HG03457 (cell line): Measurements from ENCODE around the gene MOB3A.
A peak's percentile ranks its signal among the peaks of the same experiment; 100 is the strongest.

Experiments
- ATAC-seq: cut with Tn5 transposase; IDR thresholded peaks from one replicate; pipeline ENCODE4 v1.9.1; 2021; ENCODE audit warnings: moderate number of reproducible peaks; ENCODE audit not compliant: unreplicated experiment

MOB3A gene

GRCh38 chr19:2060884-2061494, 35.1 kb downstream of the MOB3A start:
- peak; percentile 19 for ATAC-seq

- no peak for ATAC-seq
These were observed 36.5 kb downstream of the MOB3A start for GRCh38 chr19:2059422-2060201.

GRCh38 chr19:2058570-2059421, 37.3 kb downstream of the MOB3A start:
- no peak for ATAC-seq

- no peak for ATAC-seq
These were observed 38.3 kb downstream of the MOB3A start for GRCh38 chr19:2057484-2058469.

- ATAC-seq = no peak
These were observed 39.3 kb downstream of the MOB3A start for GRCh38 chr19:2056837-2057192.

GRCh38 chr19:2055931-2056836, 39.9 kb downstream of the MOB3A start:
- ATAC-seq = no peak

- ATAC-seq = no peak
These were observed 41.4 kb downstream of the MOB3A start for GRCh38 chr19:2054763-2055162.

- no peak for ATAC-seq
These were observed 42.3 kb downstream of the MOB3A start for GRCh38 chr19:2053601-2054389.

- no peak for ATAC-seq
These were observed 44.1 kb downstream of the MOB3A start for GRCh38 chr19:2051773-2052704.

GRCh38 chr19:2050991-2051772, 44.9 kb downstream of the MOB3A start, which contains the start of gene MKNK2:
TSS of gene MKNK2 (minus strand) at chr19:2051244. CDS start at chr19:2050851, 393 bp downstream.
- peak; percentile 27 for ATAC-seq

GRCh38 chr19:2050349-2050990, 45.7 kb downstream of the MOB3A start:
- no peak for ATAC-seq

GRCh38 chr19:2049741-2050348, 46.3 kb downstream of the MOB3A start:
- ATAC-seq = no peak

GRCh38 chr19:2048959-2049740, 47.0 kb downstream of the MOB3A start:
- no peak for ATAC-seq

GRCh38 chr19:2048104-2048958, 47.8 kb downstream of the MOB3A start:
- ATAC-seq = no peak
